Activated CD4-positive, alpha-beta memory T cell treated with anti-CD3 and anti-CD28 coated beads for 36 hours (primary cell): ENCODE data around the gene UBE2J2. TPM values are rescaled to one million over a fixed set of nuclear protein-coding genes. Genes with fewer than 3 reads are reported as not detected.

ENCODE experiments used
- CTCF ChIA-PET: fragments of 350-600 bp; sonication (Branson Sonifier 250); formaldehyde crosslinking; loops from one replicate; lab custom pipeline; 2021; ENCODE audit warnings: antibody characterized with exemption, inconsistent platforms; lab: Charles Lee
- POLR2A ChIA-PET: fragments of 350-600 bp; sonication (Branson Sonifier 250); formaldehyde crosslinking; loops from one replicate; lab custom pipeline; 2021; ENCODE audit warnings: antibody characterized with exemption; lab: Charles Lee
- DNase-seq: peaks from one replicate; pipeline ENCODE4 v3.0.0-alpha.2; 2020
- H3K27ac Mint-ChIP-seq: one replicate; pipeline ENCODE4 v1.8.0; 2021; ENCODE audit warnings: mixed read lengths
- H3K27me3 Mint-ChIP-seq: one replicate; pipeline ENCODE4 v1.8.0; 2021; ENCODE audit warnings: mixed read lengths
- H3K36me3 Mint-ChIP-seq: one replicate; pipeline ENCODE4 v1.8.0; 2021; ENCODE audit warnings: mixed read lengths
- H3K4me1 Mint-ChIP-seq: one replicate; pipeline ENCODE4 v1.8.0; 2021; ENCODE audit warnings: low read depth, mixed read lengths
- H3K4me3 Mint-ChIP-seq: one replicate; pipeline ENCODE4 v1.8.0; 2021; ENCODE audit warnings: mild to moderate bottlenecking, mixed read lengths
- H3K9me3 Mint-ChIP-seq: one replicate; pipeline ENCODE4 v1.8.0; 2021; ENCODE audit warnings: mixed read lengths
- intact Hi-C: fragments of 100-400 bp; cut with micrococcal nuclease; formaldehyde crosslinking; loops from one replicate; pipeline ENCODE4 v1.15.1; 2023
- total RNA-seq, 2 experiments: library from RNA; stranded (reverse); gene quantifications; one replicate each; pipeline ENCODE4 v1.2.3, GENCODE V29; 2021

Gene UBE2J2
- total RNA-seq, 2 experiments from 2014 or later: 58.7 to 61.6 TPM

GRCh38 chr1:1270813-1271212 is 2.8 kb downstream of the UBE2J2 start:
- intact Hi-C loops: loop anchor here (5.0 kb wide), 1 partner anchor 36 kb away; the partner anchor contains the start of genes ACAP3 and PUSL1
- DNase-seq: no peak
- CTCF ChIA-PET: interaction anchor here (1.5 kb wide), 1 partner anchor 149 kb away, joined by 5 read pairs; no protein-coding TSS in a partner anchor
- peaks cover 32% of the 10 kb centered on the region for H3K4me1 Mint-ChIP-seq
- H3K9me3 Mint-ChIP-seq: no peaks in the 10 kb centered on the region
- H3K36me3 Mint-ChIP-seq: peaks cover 26% of the 10 kb centered on the region
- POLR2A ChIA-PET: no interaction called here
- no peak overlapping the region for H3K27ac Mint-ChIP-seq
- H3K27me3 Mint-ChIP-seq: no peaks in the 10 kb centered on the region
- peak overlapping the region; percentile 14 for H3K4me3 Mint-ChIP-seq

GRCh38 chr1:1268284-1268682 is 5.4 kb downstream of the UBE2J2 start:
- intact Hi-C loops: no loop called here
- peaks cover 34% of the 10 kb centered on the region for H3K36me3 Mint-ChIP-seq
- peaks cover 34% of the 10 kb centered on the region for H3K4me1 Mint-ChIP-seq
- no peaks in the 10 kb centered on the region for H3K27me3 Mint-ChIP-seq
- H3K4me3 Mint-ChIP-seq: no peak overlapping the region
- no peak overlapping the region for H3K27ac Mint-ChIP-seq
- DNase-seq: no peak
- ChIA-PET CTCF (no interaction called here), POLR2A (no interaction called here)
- H3K9me3 Mint-ChIP-seq: no peaks in the 10 kb centered on the region

GRCh38 chr1:1267488-1268283 is 6.0 kb downstream of the UBE2J2 start:
- peaks cover 31% of the 10 kb centered on the region for H3K4me1 Mint-ChIP-seq
- no peaks in the 10 kb centered on the region for H3K27me3 Mint-ChIP-seq
- H3K27ac Mint-ChIP-seq: no peak overlapping the region
- ChIA-PET CTCF (no interaction called here), POLR2A (no interaction called here)
- peaks cover 32% of the 10 kb centered on the region for H3K36me3 Mint-ChIP-seq
- no peak overlapping the region for H3K4me3 Mint-ChIP-seq
- intact Hi-C loops: no loop called here
- H3K9me3 Mint-ChIP-seq: no peaks in the 10 kb centered on the region
- no peak for DNase-seq

- H3K4me1 Mint-ChIP-seq: peaks cover 11% of the 10 kb centered on the region
- POLR2A ChIA-PET: no interaction called here
- no peak overlapping the region for H3K4me3 Mint-ChIP-seq
- no peak overlapping the region for H3K27ac Mint-ChIP-seq
- H3K36me3 Mint-ChIP-seq: peaks cover 33% of the 10 kb centered on the region
- CTCF ChIA-PET: no interaction called here
- no peaks in the 10 kb centered on the region for H3K9me3 Mint-ChIP-seq
- intact Hi-C loops: no loop called here
- peak; percentile 48 for DNase-seq
- no peaks in the 10 kb centered on the region for H3K27me3 Mint-ChIP-seq
Observed at GRCh38 chr1:1264868-1265272, 8.8 kb downstream of the UBE2J2 start.

- Mint-ChIP-seq H3K27me3 (no peaks in the 10 kb centered on the region), H3K27ac (no peak overlapping the region), H3K9me3 (no peaks in the 10 kb centered on the region), H3K36me3 (peaks cover 39% of the 10 kb centered on the region), H3K4me3 (no peak overlapping the region), H3K4me1 (peaks cover 7% of the 10 kb centered on the region)
- ChIA-PET POLR2A (no interaction called here), CTCF (interaction anchor here (0.7 kb wide), 1 partner anchor 141 kb away, joined by 3 read pairs; no protein-coding TSS in a partner anchor)
- no peak for DNase-seq
- intact Hi-C loops: no loop called here
Observed at GRCh38 chr1:1264026-1264425, 9.6 kb downstream of the UBE2J2 start.

GRCh38 chr1:1262758-1263157 is 10.9 kb downstream of the UBE2J2 start:
- intact Hi-C loops: no loop called here
- DNase-seq: no peak
- Mint-ChIP-seq H3K4me1 (peaks cover 8% of the 10 kb centered on the region), H3K27ac (no peak overlapping the region), H3K36me3 (peaks cover 43% of the 10 kb centered on the region), H3K4me3 (no peak overlapping the region), H3K27me3 (no peaks in the 10 kb centered on the region), H3K9me3 (no peaks in the 10 kb centered on the region)
- CTCF ChIA-PET: no interaction called here
- POLR2A ChIA-PET: no interaction called here

- intact Hi-C loops: no loop called here
- Mint-ChIP-seq H3K27me3 (no peaks in the 10 kb centered on the region), H3K27ac (no peak overlapping the region), H3K36me3 (peaks cover 44% of the 10 kb centered on the region), H3K4me3 (no peak overlapping the region), H3K4me1 (peaks cover 10% of the 10 kb centered on the region), H3K9me3 (no peaks in the 10 kb centered on the region)
- POLR2A ChIA-PET: no interaction called here
- CTCF ChIA-PET: no interaction called here
- DNase-seq: no peak
Observed at GRCh38 chr1:1262071-1262470, 11.6 kb downstream of the UBE2J2 start.

GRCh38 chr1:1260843-1261560 is 12.7 kb downstream of the UBE2J2 start:
- Mint-ChIP-seq H3K4me3 (no peak overlapping the region), H3K27ac (peak overlapping the region; percentile 16)
- intact Hi-C loops: no loop called here

GRCh38 chr1:1259951-1260600 is 13.6 kb downstream of the UBE2J2 start:
- no peak for DNase-seq
- Mint-ChIP-seq H3K36me3 (peaks cover 43% of the 10 kb centered on the region), H3K9me3 (no peaks in the 10 kb centered on the region), H3K27ac (no peak overlapping the region), H3K4me1 (peaks cover 8% of the 10 kb centered on the region), H3K4me3 (no peak overlapping the region), H3K27me3 (no peaks in the 10 kb centered on the region)
- intact Hi-C loops: no loop called here
- CTCF ChIA-PET: interaction anchor here (0.6 to 1.8 kb wide), 3 partner anchors 15 to 276 kb away, joined by 3 to 8 read pairs (median 3); no protein-coding TSS in a partner anchor
- POLR2A ChIA-PET: no interaction called here

More at GRCh38 chr1:1260843-1261560, 12.7 kb downstream of the UBE2J2 start:
- ChIA-PET CTCF (interaction anchor here (1.7 to 1.8 kb wide), 2 partner anchors 14 to 139 kb away, joined by 3 to 8 read pairs; no protein-coding TSS in a partner anchor), POLR2A (no interaction called here)
- Mint-ChIP-seq H3K27me3 (no peaks in the 10 kb centered on the region), H3K9me3 (no peaks in the 10 kb centered on the region), H3K4me1 (peaks cover 10% of the 10 kb centered on the region), H3K36me3 (peaks cover 47% of the 10 kb centered on the region)
- DNase-seq: no peak

GRCh38 chr1:1259540-1259939 is 14.1 kb downstream of the UBE2J2 start:
- ChIA-PET POLR2A (no interaction called here), CTCF (no interaction called here)
- Mint-ChIP-seq H3K27ac (no peak overlapping the region), H3K36me3 (peaks cover 40% of the 10 kb centered on the region), H3K4me1 (peaks cover 8% of the 10 kb centered on the region), H3K9me3 (no peaks in the 10 kb centered on the region), H3K4me3 (no peak overlapping the region), H3K27me3 (no peaks in the 10 kb centered on the region)
- DNase-seq: no peak
- intact Hi-C loops: no loop called here

GRCh38 chr1:1259119-1259488 is 14.6 kb downstream of the UBE2J2 start:
- H3K27ac Mint-ChIP-seq: no peak overlapping the region
- no peaks in the 10 kb centered on the region for H3K9me3 Mint-ChIP-seq
- intact Hi-C loops: no loop called here
- peaks cover 39% of the 10 kb centered on the region for H3K36me3 Mint-ChIP-seq
- H3K27me3 Mint-ChIP-seq: no peaks in the 10 kb centered on the region
- POLR2A ChIA-PET: no interaction called here
- no peak for DNase-seq
- H3K4me1 Mint-ChIP-seq: peaks cover 8% of the 10 kb centered on the region
- H3K4me3 Mint-ChIP-seq: no peak overlapping the region
- CTCF ChIA-PET: no interaction called here
